IPS DF 19.7 (cell line): ENCODE data around the gene INTS7.

Experiments used
- DNase-seq: peaks from one replicate; pipeline ENCODE4 v3.0.0-alpha.2; 2013; ENCODE audit warnings: low read depth, low spot score

The INTS7 gene

GRCh38 chr1:211909395-211909794 is 126.0 kb downstream of the INTS7 start:
- DNase-seq, result no peak

DNA sequence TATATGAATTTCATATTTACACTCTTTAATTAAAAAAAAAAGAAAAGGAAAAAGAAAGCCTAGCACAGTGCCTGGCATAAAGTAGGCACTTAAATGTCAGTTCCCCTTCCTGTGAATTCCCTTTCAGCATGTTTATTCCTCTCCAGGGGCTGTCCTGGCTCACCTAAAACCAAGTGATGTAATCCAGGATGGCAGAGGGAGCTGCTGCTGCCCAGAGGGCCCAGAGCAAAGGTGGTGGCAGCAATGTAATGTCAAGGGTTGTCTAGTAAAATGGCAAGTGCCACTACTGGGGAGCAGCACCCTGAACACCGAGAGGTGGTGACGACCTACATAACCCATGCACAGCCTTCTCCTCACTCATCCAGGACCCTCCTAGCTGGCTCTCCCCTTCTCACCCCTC is 126.4 kb downstream of the INTS7 start:
- DNase-seq, result no peak

GRCh38 chr1:211908453-211908852 is 126.9 kb downstream of the INTS7 start:
- DNase-seq, result no peak

DNA sequence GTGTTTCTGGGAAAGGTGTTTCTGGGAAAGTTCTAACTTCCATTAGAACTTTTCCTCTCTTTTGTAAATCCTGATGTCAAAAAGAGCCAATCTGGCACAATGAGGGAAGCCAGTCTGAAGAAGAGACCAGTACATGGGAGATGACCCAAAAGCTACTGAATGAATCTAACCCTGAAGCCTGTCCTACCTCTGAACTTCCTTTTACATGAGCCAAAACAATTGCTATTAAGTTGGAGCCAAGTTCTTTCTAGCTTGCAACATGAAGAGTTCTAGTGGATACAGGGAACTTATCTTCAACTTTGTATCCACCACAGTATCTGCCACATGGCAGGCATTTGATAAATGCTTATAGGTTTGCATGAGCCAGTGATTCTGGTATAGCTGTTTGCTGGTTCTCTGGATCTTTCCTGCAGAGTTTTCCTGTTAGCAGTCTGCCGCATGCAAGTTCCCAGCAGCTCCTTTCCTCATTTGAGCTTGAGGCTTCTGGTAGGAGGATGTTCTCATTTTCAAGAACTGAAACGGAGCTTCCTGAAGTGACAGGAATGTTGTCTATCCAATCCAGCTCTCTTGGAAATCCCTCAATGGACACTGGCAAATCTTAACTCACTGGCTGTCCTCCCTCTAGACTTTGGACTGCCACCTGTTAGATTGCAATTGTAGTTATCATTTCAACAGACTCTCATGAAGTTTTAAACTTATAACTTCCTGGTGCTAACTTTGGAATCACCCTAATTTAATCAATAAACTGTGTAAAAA is 131.7 kb downstream of the INTS7 start:
- DNase-seq, result no peak

- DNase-seq, result no peak
Measured at GRCh38 chr1:211902624-211903291, 132.6 kb downstream of the INTS7 start.

- DNase-seq, result no peak
Measured at GRCh38 chr1:211901945-211902344, 133.4 kb downstream of the INTS7 start.

- no peak for DNase-seq
Measured at GRCh38 chr1:211900441-211900840, 134.9 kb downstream of the INTS7 start.

- no peak for DNase-seq
Measured at GRCh38 chr1:211896958-211897357, 138.4 kb downstream of the INTS7 start.

- DNase-seq, result no peak
Measured at GRCh38 chr1:211895126-211895759, 140.1 kb downstream of the INTS7 start.

GRCh38 chr1:211894312-211894711 is 141.0 kb downstream of the INTS7 start:
- no peak for DNase-seq

DNA sequence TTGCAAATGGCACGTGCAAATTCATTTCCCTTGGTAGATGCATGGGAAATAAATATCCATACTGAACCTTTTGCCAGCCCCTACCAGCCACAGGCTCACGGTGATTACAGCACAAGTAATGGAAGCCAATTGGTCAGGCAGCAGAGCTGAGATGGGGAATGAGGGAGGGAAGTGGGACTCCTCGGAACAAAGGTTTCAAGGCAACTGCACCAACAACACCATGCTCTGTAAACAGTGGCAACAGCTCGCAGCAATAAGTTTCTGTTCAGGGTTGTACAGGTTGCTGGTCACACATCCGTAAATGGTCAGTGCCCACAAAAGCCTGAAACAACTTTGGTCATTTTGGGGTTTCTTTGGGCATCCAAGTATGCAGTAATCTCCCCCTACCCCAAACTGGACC is 142.1 kb downstream of the INTS7 start:
- DNase-seq, result no peak

- DNase-seq, result no peak
Measured at GRCh38 chr1:211892577-211892976, 142.8 kb downstream of the INTS7 start.

DNA sequence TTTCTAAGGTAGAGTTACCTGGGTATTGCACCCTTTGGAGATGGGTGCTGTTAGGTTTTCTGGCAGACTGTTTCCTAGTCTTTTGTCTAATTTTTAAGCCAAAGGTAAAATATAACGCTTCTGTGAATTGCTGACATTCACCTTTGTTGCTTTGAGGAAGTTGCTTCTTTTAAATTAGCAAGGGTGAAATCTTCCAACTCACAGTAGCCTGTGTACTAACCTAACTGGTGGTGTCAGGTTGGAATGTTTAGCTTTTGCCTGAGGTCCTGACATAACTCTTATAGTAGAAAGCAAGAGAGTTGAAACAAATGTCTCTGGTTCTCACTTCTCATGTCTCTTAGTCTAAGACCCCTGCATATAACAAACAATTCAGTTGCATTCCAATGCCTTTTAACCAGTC is 143.6 kb downstream of the INTS7 start:
- DNase-seq, result no peak
